Fibroblast of pulmonary artery (primary cell): Measurements from ENCODE around the gene VAV2.

Source experiments
- DNase-seq: peaks from one replicate; pipeline ENCODE4 v3.0.0-alpha.2; 2010; ENCODE audit warnings: low read depth
- H3K4me3 ChIP-seq: replicated peaks from 2 replicates; pipeline ENCODE4 v1.5.1; 2011; ENCODE audit warnings: low read depth, mild to moderate bottlenecking, control low read depth, low read length, moderate library complexity
- TF ChIP-seq, protein P1 (sequence below): IDR thresholded peaks from 2 replicates; pipeline ENCODE4 v1.5.1; 2011; ENCODE audit warnings: mild to moderate bottlenecking, control low read depth, low read length, inconsistent platforms; ENCODE audit errors: missing control alignments

The VAV2 gene

DNA sequence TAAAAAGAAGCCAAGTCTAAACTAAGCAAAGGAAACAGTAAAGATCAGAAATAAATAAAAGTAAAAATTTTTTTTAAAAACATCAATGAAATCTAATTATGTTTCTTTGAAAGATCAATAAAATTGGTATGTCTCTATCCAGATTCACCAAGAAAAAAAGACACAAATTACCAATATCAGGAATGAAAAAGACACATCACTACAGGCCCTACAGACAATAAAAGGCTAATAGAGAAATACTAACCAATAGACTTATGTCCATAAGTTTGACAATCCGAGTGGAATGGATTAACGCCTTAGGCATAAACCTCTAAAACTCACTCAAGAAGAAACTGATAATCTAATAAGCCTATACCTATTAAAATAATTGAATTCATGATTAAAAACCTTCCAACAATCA lies 45.5 kb upstream of the VAV2 start:
- H3K4me3 ChIP-seq = no peak overlapping the region
- no peak for DNase-seq
- TF ChIP-seq, protein P1, sequence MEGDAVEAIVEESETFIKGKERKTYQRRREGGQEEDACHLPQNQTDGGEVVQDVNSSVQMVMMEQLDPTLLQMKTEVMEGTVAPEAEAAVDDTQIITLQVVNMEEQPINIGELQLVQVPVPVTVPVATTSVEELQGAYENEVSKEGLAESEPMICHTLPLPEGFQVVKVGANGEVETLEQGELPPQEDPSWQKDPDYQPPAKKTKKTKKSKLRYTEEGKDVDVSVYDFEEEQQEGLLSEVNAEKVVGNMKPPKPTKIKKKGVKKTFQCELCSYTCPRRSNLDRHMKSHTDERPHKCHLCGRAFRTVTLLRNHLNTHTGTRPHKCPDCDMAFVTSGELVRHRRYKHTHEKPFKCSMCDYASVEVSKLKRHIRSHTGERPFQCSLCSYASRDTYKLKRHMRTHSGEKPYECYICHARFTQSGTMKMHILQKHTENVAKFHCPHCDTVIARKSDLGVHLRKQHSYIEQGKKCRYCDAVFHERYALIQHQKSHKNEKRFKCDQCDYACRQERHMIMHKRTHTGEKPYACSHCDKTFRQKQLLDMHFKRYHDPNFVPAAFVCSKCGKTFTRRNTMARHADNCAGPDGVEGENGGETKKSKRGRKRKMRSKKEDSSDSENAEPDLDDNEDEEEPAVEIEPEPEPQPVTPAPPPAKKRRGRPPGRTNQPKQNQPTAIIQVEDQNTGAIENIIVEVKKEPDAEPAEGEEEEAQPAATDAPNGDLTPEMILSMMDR = no peak

DNA sequence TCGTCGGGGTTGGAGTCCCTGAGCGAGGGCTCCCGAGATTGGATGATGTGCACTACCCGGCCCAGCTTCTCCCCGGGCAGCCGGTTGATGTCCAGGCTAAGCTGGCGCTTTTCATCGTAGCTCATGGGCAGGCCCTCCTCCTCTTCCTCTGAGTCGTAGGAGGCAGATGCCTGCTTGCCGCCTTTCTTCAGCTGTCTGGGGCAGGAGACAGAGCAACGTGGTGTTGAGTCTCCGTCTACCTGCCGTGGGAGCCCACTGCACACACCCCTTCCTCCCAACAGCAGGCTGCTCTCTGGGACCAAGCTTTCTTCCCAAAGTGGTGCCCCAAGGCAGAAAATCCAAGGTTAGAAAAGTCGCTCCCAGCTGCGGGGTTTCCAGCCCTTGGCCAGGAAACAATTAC lies 44.0 kb upstream of the VAV2 start:
- H3K4me3 ChIP-seq = no peak overlapping the region
- TF ChIP-seq, protein P1 = no peak
- DNase-seq = no peak

DNA sequence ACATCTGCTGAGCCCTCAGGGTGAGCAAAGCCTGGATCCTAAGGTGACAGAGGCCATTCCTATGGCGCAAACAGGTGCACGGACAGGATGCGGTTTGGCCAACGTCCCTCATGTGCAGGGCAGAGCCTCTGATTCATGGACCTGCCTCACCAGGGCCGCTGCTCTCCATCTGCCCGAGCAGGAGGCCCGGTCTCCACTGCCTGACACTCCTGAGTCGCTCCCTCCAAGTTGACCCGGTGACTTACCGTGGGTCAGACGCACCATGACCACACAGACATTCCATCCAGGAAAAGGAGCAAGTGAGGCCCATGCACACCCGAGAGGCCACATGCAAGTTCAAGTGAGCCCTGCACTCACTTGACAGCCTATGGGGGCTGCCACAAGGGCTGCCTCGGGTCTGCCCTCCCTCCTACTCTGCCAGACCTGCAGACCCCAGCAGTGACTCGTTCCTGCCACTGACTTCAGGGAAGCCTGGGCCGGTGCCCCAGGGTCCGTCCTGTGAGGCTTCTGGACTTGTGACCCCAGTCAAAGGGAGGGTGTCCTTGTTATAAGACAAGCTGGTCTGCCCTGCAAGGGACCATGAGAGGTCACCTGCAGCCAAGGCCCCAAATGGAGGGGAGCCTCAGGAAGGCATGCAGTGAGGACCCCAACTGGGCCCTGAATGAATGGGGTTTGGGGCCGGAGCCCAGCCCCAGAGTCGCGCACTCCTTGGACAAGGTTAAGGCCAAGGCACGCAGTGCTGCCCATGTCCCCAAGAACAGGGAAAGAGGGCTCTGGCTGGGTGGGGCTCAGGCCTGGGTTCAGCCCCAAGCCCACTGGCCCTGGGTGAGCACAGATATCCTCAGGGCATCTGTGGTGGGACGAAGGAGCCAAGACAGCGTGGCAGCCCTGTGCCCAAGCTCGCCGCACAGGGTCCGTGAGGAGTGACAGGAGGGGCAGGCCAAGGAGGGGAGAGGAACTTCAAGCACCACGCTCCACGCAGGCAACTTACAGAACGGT lies 43.2 kb upstream of the VAV2 start:
- H3K4me3 ChIP-seq = no peak overlapping the region
- no peak for DNase-seq
- TF ChIP-seq, protein P1 = no peak

DNA sequence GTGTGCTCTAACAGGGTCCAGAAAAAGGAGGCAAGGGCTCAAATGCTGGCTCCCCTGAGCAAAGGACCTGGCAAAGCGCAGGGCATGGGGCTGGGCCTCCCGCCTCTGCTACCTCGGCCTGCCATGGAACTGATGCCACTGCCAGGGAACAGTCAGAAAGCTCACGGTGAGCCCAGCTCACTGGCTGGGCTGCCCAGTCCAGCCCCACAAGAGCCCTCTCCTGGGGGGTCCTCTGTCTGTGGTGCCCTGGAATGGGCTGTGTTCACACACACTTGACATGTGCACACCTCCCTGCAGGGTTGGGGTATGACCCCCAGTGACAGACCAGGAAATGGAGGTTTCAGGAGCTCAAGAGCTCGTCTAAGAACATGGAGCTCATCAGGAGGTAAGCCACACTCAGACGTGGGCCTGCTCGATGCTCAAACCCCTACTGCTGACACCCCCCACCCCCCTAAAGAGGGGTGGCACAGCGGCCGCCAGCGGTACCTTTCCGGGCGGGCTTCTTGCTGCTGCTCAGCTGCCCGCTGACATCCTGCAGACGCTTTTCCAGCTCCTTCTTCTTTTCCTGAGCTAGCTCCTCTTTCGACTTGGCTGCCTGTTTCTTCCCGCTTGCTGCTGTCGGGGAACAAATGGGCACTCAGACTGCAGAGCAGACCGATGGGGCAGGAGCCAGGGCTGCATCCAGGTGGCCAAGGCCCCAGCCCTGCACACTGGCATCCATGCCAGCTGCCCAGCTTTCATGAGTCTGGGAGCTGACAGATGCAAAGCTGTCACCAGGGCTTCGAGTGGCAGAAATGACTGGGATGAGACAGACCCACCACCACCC lies 42.3 kb upstream of the VAV2 start:
- DNase-seq = no peak

DNA sequence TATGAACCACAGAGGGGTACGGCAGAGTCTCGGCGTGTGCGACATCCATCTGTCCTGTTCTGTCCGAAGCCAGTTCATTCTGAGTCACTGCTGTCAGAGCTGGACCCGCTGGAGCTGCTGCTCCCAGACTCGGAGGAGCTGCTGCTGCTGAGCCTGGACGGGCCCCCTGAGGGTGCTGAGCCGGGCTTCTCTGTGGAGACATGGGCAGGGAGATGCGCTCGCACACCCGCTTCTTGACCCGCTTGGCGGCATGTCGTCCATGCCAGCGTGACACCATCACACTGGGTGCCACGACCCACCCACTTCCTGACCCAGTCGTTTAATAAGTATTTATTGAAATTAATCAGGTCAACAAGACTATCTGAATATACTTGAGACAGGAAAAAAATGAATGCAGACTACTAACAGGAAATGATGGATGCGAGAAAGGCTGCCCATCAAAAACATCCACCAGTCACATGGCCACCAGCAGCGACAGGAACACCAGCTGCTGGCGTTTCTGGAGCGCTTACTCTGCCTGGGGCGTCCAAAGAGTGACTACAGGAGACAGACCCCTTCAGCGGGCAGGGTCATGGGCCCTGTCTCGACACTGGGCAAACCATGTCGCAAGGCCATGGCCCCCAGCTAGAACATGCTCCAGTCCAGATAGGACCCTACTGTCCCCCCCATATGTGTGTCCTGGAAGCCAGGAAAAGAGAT lies 41.5 kb upstream of the VAV2 start:
- DNase-seq = no peak
- H3K4me3 ChIP-seq = no peak overlapping the region
- TF ChIP-seq, protein P1 = no peak

More for the DNA sequence above, 42.3 kb upstream of the VAV2 start:
- no peak overlapping the region for H3K4me3 ChIP-seq
- TF ChIP-seq, protein P1 = no peak

DNA sequence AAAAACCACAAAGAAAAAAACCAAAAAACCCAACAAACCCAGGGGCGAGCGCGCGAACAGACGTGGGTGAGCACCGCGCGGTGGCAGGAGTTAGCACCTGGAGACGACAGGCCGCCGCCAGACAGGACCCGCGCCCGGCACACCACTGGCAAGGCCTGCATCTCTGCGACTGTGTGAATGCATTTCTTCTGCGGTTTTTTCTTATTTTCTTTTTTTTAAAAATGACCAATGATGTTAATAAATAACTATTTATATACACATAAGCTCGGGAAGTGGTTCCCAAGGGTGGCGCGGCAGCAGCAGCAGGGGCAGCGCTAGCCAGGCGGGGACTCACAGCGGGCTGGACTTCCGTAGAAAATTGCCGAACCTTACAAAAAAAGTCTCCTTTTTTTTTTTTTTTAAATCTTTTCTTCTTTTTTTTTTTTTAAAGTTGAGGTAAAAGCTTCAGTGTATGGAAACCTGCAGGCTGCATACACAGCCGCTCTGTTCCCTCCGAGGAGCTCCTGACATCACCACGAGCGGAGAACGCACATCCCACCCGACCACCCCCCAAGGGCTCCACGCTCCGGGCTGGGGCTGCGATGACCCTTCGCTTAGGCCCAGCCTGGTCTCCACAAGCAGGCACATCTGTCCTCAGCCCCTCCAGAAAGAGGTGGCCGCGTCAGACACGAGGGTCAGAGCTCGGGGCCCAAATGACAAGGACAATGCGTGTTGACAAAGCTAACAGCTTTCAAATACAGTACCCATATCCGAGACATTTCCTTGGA lies 40.5 kb upstream of the VAV2 start:
- DNase-seq = no peak
- TF ChIP-seq, protein P1 = no peak

More for the DNA sequence above, 40.5 kb upstream of the VAV2 start:
- no peak overlapping the region for H3K4me3 ChIP-seq
